GM20000 (cell line): ENCODE results near the gene SMYD3.
"Not testable (repeated sequence)": the region's sequence is repeated elsewhere in the genome, so short reads cannot be mapped to it uniquely, and the experiment has no call there.

Experiments
- DNase-seq: peaks from one replicate; pipeline ENCODE4 v3.0.0; 2012; ENCODE audit warnings: low spot score
- CTCF ChIP-seq: IDR thresholded peaks from 2 replicates; pipeline ENCODE4 v1.5.1; 2012; ENCODE audit warnings: mild to moderate bottlenecking, control low read depth; ENCODE audit errors: extremely low read depth, missing control alignments

Gene SMYD3

GRCh38 chr1:246335151-246335550 lies 171.9 kb downstream of the SMYD3 start:
- DNase-seq = no peak
- no peak for TF ChIP-seq CTCF

- no peak for TF ChIP-seq CTCF
- no peak for DNase-seq
These were observed 173.2 kb downstream of the SMYD3 start for GRCh38 chr1:246333855-246334254.

- no peak for DNase-seq
- no peak for TF ChIP-seq CTCF
These were observed 175.0 kb downstream of the SMYD3 start for GRCh38 chr1:246332078-246332477.

- peak; percentile 72 for DNase-seq
- no peak for TF ChIP-seq CTCF
These were observed 177.2 kb downstream of the SMYD3 start for GRCh38 chr1:246329900-246330299.

- not testable (repeated sequence) for DNase-seq
These were observed 177.8 kb downstream of the SMYD3 start for GRCh38 chr1:246329292-246329691.

GRCh38 chr1:246324711-246325110 lies 182.4 kb downstream of the SMYD3 start:
- DNase-seq = no peak
- no peak for TF ChIP-seq CTCF

GRCh38 chr1:246324033-246324432 lies 183.0 kb downstream of the SMYD3 start:
- not testable (repeated sequence) for DNase-seq

GRCh38 chr1:246320286-246320685 lies 186.8 kb downstream of the SMYD3 start:
- TF ChIP-seq CTCF = no peak
- DNase-seq = no peak

GRCh38 chr1:246319083-246319714 lies 187.9 kb downstream of the SMYD3 start:
- TF ChIP-seq CTCF = no peak
- no peak for DNase-seq
